ENCODE data around the gene CTBP2.

CTBP2 gene

DNA sequence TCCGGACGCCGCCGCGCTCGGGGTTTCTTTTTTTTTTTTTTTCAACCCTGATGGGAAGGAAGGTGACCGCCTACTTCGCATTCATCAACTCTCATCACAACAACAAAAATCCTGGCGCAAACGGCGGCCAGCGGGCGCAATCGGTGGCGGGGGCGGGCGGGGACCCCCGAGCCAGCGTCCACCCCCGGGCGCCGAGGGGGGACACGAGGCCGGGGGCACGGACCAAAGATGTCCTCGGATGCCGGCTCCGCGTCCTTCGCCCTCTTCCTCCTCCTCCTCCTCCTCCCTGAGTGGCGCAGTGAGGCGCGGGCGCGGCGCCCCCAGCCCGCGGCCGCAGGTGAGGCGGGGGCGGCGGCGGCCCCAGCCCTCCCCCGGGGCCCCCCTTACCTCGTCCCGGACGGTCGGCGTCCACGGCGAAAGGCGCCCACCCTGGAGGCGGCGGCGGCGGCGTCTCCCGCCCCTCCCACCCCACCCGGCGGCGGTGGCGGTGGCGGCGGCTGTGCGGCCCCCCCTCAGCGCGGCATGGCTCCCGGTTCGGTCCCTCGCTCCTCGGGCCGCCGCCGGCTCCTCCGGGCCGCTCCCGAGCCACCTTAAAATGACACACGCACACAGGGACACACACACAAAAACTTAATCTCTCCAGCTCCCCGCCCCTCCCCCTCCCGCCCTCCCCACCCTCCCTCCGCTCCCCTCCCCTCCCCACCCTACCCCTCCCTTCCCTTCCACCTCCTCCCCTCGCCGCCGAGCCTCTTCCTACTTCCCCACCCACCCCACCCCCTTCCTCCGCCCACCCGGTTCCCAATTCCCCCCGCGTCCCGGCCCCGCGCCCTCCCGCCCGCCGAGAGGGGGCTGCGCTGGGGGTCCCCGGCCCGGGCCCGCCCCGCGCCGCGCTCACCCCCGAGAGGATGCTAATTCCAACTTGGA lies at the start of gene CTBP2:
Gene CTBP2, minus strand, starts transcription at position 632 of the 924 bp plus-strand sequence.
- peak; percentile 51 for DNase-seq (ENCODE audit: low spot score)

DNA sequence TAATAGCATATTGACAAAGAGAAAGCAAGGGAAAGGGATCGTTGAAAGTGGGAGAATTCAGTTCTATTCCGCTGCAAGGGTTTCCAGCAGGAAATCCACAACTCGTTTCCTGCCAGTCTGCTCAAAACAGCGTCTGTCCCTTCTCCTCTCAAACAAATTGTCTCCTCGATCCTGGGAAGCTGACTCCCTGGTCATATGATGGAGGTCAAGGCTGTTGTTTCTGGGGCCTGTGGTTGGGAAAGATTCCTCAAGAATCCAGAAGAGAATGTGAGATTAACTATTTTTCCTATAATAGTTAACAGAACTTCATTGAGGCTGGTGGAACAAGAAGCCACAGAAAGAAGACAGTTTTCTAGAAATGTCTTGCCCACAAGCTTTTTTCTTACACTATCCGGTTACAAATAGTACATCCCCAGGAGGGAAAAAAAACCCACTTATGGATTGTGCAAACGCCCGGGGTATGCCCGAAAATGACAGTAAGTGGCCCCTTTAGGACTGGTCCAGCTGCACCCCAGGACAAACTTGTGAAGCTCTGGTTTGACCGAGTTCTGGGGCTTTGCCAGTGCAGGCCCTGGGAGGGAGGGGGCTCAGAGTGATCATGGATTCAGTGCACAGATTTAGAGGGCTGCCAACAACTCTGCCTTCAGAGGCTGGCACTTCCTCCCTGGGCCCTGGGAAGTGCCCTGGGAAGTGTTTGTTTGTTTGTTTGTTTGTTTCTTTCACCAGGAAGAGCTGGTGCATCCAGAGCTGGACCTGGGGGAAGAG lies 49.4 kb upstream of the CTBP2 start:
- DNase-seq (ENCODE audit: low spot score), result peak; percentile 54

GRCh38 chr10:125208854-125209565 lies 48.6 kb upstream of the CTBP2 start:
- DNase-seq (ENCODE audit: low spot score), result no peak

- no peak for DNase-seq (ENCODE audit: low spot score)
These were observed 46.3 kb upstream of the CTBP2 start for GRCh38 chr10:125206623-125207022.

DNA sequence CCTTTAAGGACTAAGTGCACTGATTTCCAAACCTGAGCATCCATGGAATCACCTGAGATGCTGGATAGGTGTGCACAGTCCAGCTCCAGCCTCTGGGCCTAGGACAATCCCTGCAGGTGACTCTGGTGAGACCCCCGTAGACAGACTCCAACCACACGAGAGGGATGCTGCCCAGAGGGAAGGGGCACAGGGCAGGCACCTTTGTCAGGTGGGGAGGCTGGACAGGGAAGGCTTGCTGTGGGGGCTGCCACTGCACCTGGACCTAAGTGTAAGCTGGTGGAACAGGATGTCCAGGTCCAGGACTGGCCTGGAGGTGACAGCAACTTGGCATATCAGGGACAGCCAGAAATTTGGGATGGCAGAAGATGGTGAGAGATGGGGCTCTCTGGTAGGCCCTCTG lies 45.1 kb upstream of the CTBP2 start:
- no peak for DNase-seq (ENCODE audit: low spot score)

GRCh38 chr10:125204400-125204799 lies 44.0 kb upstream of the CTBP2 start:
- DNase-seq (ENCODE audit: low spot score), result no peak

- DNase-seq (ENCODE audit: low spot score), result no peak
These were observed 42.9 kb upstream of the CTBP2 start for GRCh38 chr10:125203186-125203800.

DNA sequence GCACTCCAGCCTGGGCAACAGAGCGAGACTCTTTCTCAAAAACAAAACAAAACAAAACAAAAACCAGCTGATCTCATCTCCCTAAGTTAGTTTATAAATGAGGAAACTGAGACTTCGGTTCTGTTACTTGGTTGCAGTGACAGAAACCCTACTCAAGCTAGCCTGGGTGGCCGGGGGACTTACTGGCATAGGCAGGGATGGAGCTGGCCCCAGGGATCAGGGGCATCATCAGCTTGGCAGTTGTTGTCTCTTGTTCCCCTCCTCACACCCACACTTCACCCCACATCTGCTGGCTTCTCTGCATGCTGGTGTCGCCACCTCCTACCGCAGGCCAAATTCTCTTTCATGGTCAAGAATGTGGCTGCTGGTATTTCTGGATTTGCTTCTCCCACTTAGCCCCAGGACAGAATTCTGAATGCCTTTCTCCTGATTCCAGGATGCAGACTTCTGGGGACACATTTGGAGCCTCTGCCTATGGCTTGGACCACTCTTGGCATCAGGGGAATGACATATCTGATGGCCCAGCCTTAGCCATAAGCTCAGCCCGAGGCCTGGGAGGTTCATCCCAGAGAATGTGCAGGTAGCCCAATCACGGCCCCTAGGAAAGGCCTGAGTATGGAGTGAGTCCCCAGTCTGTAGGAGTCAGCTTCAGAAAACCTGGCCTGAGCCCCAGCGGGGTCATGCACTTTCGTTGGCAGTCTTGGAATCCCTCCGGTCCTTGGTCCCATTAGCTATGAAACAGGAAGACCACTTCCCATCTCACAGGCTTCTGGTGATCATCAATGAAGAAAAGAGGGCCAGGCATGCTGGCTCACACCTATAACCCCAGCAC lies 41.6 kb upstream of the CTBP2 start:
- no peak for DNase-seq (ENCODE audit: low spot score)

DNA sequence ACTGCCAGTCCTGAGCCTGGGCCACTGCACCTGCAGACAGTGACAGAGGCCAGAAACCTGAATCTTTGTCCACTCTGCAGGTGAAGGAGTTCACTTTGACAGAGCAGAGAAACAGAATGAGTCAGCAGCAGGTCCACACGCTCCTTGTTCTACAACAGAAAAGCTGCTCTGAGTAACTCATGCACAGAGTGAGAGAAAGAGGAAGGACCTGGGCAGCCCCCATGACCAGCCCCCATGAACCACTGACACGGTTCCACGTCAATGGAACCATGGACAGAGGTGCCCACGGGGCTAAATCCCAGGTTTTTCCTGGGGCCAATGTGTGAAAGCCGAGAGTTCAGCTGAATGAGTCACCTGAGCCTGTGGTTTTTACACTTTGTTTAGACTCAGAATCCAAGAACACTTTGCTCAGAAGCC lies 40.8 kb upstream of the CTBP2 start:
- DNase-seq (ENCODE audit: low spot score), result no peak

DNA sequence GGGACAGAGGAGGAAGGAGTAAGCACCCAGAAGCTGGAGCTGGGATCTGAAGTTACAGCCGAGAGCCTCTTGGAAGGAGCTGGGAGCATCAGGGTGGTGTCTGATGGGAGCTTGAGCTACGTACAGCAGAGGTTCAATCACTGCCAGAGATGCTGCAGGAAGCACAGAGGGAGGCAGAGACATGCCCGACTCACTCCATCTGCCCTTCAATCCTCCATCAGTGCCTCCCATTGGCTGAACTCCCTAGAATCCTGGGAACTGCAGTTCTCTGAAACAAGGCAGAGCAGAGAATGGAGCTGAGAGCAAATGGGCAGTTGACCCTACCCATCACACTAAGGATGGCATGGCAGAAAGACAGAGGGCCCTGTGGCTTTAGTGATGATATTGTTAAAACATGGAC lies 40.0 kb upstream of the CTBP2 start:
- DNase-seq (ENCODE audit: low spot score), result no peak

- DNase-seq (ENCODE audit: low spot score), result no peak
These were observed 38.9 kb upstream of the CTBP2 start for GRCh38 chr10:125199270-125199669.

- DNase-seq (ENCODE audit: low spot score), result no peak
These were observed 34.5 kb upstream of the CTBP2 start for GRCh38 chr10:125194814-125195213.

DNA sequence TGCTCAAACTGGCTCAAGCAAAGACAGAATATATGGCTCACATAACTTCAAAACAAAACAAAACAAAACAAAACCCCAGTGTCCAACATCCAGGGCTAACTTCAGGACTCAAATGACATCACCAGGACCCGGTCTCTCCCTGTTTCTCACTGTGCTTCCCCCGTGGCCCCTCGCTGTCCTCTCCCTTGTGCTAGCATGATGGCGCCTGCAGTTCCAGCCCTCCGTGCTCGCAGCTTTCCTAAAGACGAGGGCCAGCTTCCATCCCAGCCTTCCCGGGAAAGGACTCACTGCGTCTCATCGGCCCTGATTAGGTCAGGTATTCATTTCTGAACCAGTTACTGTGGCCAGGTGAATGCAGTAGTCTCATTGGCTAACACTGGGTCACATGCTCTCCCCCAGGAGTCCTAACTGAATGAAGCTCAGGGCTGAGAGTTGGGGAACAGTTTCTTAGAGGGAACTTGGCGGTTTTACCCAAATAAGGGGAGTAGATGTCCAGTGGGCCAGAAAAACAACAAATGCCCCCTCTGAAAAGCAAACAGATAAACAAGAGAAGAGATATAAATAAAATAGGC lies 33.0 kb upstream of the CTBP2 start:
- DNase-seq (ENCODE audit: low spot score), result no peak

DNA sequence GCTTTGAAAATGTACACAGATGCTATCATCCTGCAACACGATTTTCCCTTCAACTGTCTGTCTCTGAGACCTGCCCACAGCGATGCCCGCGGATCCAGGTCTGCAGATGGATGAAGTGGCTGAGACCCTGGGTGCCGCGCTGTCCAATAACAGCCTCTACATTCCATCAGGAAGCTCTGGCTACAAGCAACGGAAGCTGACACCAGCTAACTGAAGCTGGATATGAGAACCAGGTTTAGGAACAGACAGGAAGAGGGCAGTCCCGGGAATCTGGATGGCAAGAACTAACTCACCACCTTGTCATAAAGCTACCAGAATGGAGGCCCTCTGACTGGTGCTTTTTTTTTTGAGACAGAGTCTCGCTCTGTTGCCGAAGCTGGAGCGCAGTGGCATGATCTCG lies 32.3 kb upstream of the CTBP2 start:
- DNase-seq (ENCODE audit: low spot score), result no peak

GRCh38 chr10:125192005-125192404 lies 31.6 kb upstream of the CTBP2 start:
- no peak for DNase-seq (ENCODE audit: low spot score)

GRCh38 chr10:125190946-125191345 lies 30.6 kb upstream of the CTBP2 start:
- no peak for DNase-seq (ENCODE audit: low spot score)

GRCh38 chr10:125190414-125190813 lies 30.1 kb upstream of the CTBP2 start:
- no peak for DNase-seq (ENCODE audit: low spot score)

DNA sequence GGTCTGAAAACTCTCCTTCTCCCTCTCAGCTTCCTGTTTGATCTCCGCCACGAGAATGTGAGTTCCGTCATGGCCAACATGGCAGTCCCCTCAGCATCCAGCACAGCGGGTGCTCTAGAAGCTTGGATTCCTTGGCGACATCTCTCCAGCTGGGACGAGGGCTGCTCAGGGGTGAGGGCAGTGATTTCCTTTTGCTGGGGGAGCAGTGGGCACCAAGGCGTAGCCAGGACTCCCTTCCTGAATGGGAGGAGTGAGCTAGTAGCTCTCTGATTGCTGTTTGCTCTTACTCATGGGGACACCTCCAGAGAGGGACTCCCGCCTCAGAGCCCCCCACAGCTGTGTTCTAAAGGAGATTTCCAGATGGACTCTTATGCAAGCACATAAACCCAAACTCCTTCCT lies 28.8 kb upstream of the CTBP2 start:
- no peak for DNase-seq (ENCODE audit: low spot score)

DNA sequence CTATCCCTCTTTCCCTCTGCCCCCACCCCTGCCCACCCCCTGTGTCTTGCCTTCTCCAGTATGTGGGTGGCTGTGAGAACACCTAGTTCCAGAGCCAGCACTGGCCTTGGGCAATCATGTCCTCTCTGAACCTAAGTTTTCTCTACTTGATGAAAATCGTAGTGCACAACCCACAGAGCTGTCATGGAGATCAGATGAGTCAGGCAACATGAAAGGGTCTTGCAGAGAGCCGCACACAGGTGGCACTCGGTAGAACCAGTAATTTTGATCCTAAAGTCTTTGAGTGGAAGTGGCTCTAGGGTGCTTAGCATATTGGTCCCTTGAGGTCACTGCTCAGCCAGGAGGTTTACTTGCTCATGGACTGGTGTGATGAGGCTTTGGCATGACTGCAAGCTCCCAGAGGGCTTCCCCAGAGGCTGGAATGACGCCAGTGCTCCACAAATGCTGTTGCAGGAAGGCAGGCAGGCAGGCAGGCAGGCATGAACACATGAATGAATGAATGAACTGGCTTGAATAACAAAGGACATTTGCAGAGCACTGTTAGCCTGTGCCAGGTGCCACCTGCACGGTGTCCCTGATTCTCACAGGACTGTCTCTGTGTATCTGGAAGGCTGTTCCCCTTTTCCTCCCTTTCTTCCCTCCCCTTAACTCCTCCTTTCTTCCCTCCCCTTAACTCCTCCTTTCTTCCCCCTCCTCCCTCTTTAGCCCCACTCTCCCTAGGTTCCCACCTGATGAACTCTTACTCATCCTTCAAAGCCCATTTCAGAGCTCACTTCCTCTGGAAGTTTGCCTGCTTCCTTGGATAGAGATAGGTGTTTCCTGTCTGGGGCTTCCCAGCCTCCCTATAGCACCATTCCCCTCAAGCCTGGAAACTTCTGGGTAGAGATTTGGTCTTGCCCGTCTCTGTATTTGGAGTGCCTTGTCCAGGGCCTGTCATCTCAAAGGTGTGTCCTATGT lies 27.2 kb upstream of the CTBP2 start:
- no peak for DNase-seq (ENCODE audit: low spot score)

All from AG08395 (cell line).